H9 (cell line): ENCODE results near the gene TMC8. TPM values are rescaled to one million over a fixed set of nuclear protein-coding genes. Genes with fewer than 3 reads are reported as not detected.
A peak's percentile ranks its signal among the peaks of the same experiment; 100 is the strongest.

ENCODE experiments used
- DNase-seq: peaks from one replicate; pipeline ENCODE4 v3.0.0-alpha.2; 2017
- H2AFZ ChIP-seq: one replicate; pipeline ENCODE4 v1.6.1; 2013; ENCODE audit warnings: mild to moderate bottlenecking, low read length, control low read depth, moderate library complexity
- H2AK5ac ChIP-seq: 2 replicates; pipeline ENCODE4 v1.6.1; 2013; ENCODE audit warnings: low read length, control low read depth, mixed read lengths; ENCODE audit not compliant: insufficient read length
- H2BK120ac ChIP-seq: one replicate; pipeline ENCODE4 v1.6.1; 2013; ENCODE audit warnings: low read depth, mild to moderate bottlenecking, low read length, control low read depth, inconsistent platforms; ENCODE audit not compliant: poor library complexity, severe bottlenecking
- H2BK12ac ChIP-seq: 2 replicates; pipeline ENCODE4 v1.6.1; 2013; ENCODE audit warnings: low read length, control low read depth, mixed read lengths, low read depth; ENCODE audit not compliant: insufficient read length
- H2BK15ac ChIP-seq: 2 replicates; pipeline ENCODE4 v1.6.1; 2013; ENCODE audit warnings: low read depth, low read length, control low read depth
- H2BK20ac ChIP-seq: one replicate; pipeline ENCODE4 v1.6.1; 2013; ENCODE audit warnings: low read depth, mild to moderate bottlenecking, low read length, control low read depth, inconsistent platforms; ENCODE audit not compliant: poor library complexity, severe bottlenecking
- H2BK5ac ChIP-seq: 2 replicates; pipeline ENCODE4 v1.6.1; 2013; ENCODE audit warnings: low read length, control low read depth, mixed read lengths; ENCODE audit not compliant: insufficient read length
- H3K14ac ChIP-seq: 2 replicates; pipeline ENCODE4 v1.6.1; 2013; ENCODE audit warnings: low read length, control low read depth; ENCODE audit not compliant: insufficient read depth
- H3K18ac ChIP-seq: 2 replicates; pipeline ENCODE4 v1.6.1; 2013; ENCODE audit warnings: low read depth, mild to moderate bottlenecking, mixed read lengths, low read length, control low read depth; ENCODE audit not compliant: insufficient read length
- H3K23ac ChIP-seq: 2 replicates; pipeline ENCODE4 v1.6.1; 2013; ENCODE audit warnings: low read length, control low read depth, mixed read lengths, low read depth; ENCODE audit not compliant: insufficient read length
- H3K23me2 ChIP-seq: 2 replicates; pipeline ENCODE4 v1.6.1; 2013; ENCODE audit warnings: low read depth, mild to moderate bottlenecking, mixed read lengths, low read length, control low read depth; ENCODE audit not compliant: insufficient read length, poor library complexity, severe bottlenecking
- H3K27ac ChIP-seq: 2 replicates; pipeline ENCODE4 v1.5.1; 2013; ENCODE audit warnings: low read length, control low read depth, mixed read lengths, low read depth; ENCODE audit not compliant: insufficient read length
- H3K27me3 ChIP-seq: 2 replicates; pipeline ENCODE4 v1.6.1; 2013; ENCODE audit warnings: low read length, control low read depth, inconsistent platforms; ENCODE audit not compliant: insufficient read depth
- H3K4ac ChIP-seq: 2 replicates; pipeline ENCODE4 v1.6.1; 2013; ENCODE audit warnings: low read depth, mild to moderate bottlenecking, control low read depth, inconsistent platforms, low read length, moderate library complexity
- H3K4me1 ChIP-seq: 2 replicates; pipeline ENCODE4 v1.6.1; 2013; ENCODE audit warnings: low read length, control low read depth, inconsistent platforms; ENCODE audit not compliant: insufficient read depth
- H3K4me2 ChIP-seq: 2 replicates; pipeline ENCODE4 v1.6.1; 2013; ENCODE audit warnings: low read length, control low read depth, mixed read lengths; ENCODE audit not compliant: insufficient read length, insufficient read depth
- H3K56ac ChIP-seq: 2 replicates; pipeline ENCODE4 v1.6.1; 2013; ENCODE audit warnings: low read depth, mild to moderate bottlenecking, mixed read lengths, low read length, control low read depth; ENCODE audit not compliant: insufficient read length
- H3K79me1 ChIP-seq: 2 replicates; pipeline ENCODE4 v1.6.1; 2013; ENCODE audit warnings: low read depth, mild to moderate bottlenecking, moderate library complexity, low read length, control low read depth, inconsistent platforms; ENCODE audit not compliant: insufficient read depth, poor library complexity, severe bottlenecking
- H3K79me2 ChIP-seq: 2 replicates; pipeline ENCODE4 v1.6.1; 2013; ENCODE audit warnings: low read length, control low read depth, inconsistent platforms; ENCODE audit not compliant: insufficient read depth
- H3K9ac ChIP-seq: 2 replicates; pipeline ENCODE4 v1.6.1; 2013; ENCODE audit warnings: low read length, control low read depth, mixed read lengths; ENCODE audit not compliant: insufficient read length; ENCODE audit errors: extremely low read depth
- H3K9me3 ChIP-seq: one replicate; pipeline ENCODE4 v1.6.1; 2013; ENCODE audit warnings: low read depth, low read length, inconsistent platforms; ENCODE audit not compliant: control insufficient read depth
- H3T11ph ChIP-seq: one replicate; pipeline ENCODE4 v1.6.1; 2013; ENCODE audit warnings: mild to moderate bottlenecking, low read length, control low read depth, inconsistent platforms
- H4K20me1 ChIP-seq: one replicate; pipeline ENCODE4 v1.6.1; 2013; ENCODE audit not compliant: control insufficient read depth, insufficient read length, insufficient read depth
- H4K5ac ChIP-seq: 2 replicates; pipeline ENCODE4 v1.6.1; 2013; ENCODE audit warnings: low read depth, mild to moderate bottlenecking, mixed read lengths, low read length, control low read depth; ENCODE audit not compliant: insufficient read length
- H4K8ac ChIP-seq: replicated peaks from 2 replicates; pipeline ENCODE4 v1.6.1; 2013; ENCODE audit warnings: low read length, control low read depth, mixed read lengths, low read depth; ENCODE audit not compliant: insufficient read length
- H4K91ac ChIP-seq: 2 replicates; pipeline ENCODE4 v1.6.1; 2013; ENCODE audit warnings: low read depth, mild to moderate bottlenecking, moderate library complexity, mixed read lengths, low read length, control low read depth; ENCODE audit not compliant: insufficient read length
- H3K27ac Mint-ChIP-seq, 3 experiments: 2 replicates in 2 of 3; 3 replicates in 1 of 3; pipeline ENCODE4 v1.8.0; 2020 to 2021; ENCODE audit warnings: mixed read lengths in 3 of 3, mild to moderate bottlenecking in 1 of 3, moderate library complexity in 1 of 3
- H3K27me3 Mint-ChIP-seq: 2 replicates; pipeline ENCODE4 v1.8.0; 2021; ENCODE audit warnings: low read depth, mild to moderate bottlenecking, moderate library complexity, mixed read lengths
- H3K36me3 Mint-ChIP-seq, 3 experiments: 2 replicates in 2 of 3; 3 replicates in 1 of 3; pipeline ENCODE4 v1.8.0; 2020 to 2021; ENCODE audit warnings: low read depth in 3 of 3, mixed read lengths in 3 of 3; ENCODE audit not compliant: insufficient read depth in 1 of 3
- H3K4me1 Mint-ChIP-seq, 2 experiments: 2 replicates each; pipeline ENCODE4 v1.8.0; 2020; ENCODE audit warnings: mixed read lengths in 2 of 2
- H3K4me3 Mint-ChIP-seq, 2 experiments: 2 replicates in 1 of 2; 3 replicates in 1 of 2; pipeline ENCODE4 v1.8.0; 2020 to 2021; ENCODE audit warnings: mild to moderate bottlenecking in 2 of 2, mixed read lengths in 2 of 2, moderate library complexity in 1 of 2
- H3K9me3 Mint-ChIP-seq, 2 experiments: 2 replicates in 1 of 2; 3 replicates in 1 of 2; pipeline ENCODE4 v1.8.0; 2020; ENCODE audit warnings: mild to moderate bottlenecking in 2 of 2, mixed read lengths in 2 of 2, moderate library complexity in 1 of 2
- CTCF ChIP-seq: fragments of 200-600 bp; sonication (generic); conservative IDR thresholded peaks from 3 replicates; pipeline ENCODE4 v1.8.0; 2021; ENCODE audit warnings: antibody characterized with exemption, mild to moderate bottlenecking
- WGBS: extraction: QIAGEN DNeasy Blood & Tissue Kit; methylation state at CpG from one replicate; pipeline ENCODE4 v1.1.7; 2013; ENCODE audit warnings: missing lambda C conversion rate, low lambda C conversion rate, mixed read lengths; ENCODE audit not compliant: insufficient read length; ENCODE audit errors: extremely low coverage; 5-methylcytosine and 5-hydroxymethylcytosine counted together
- total RNA-seq: library from RNA; stranded (reverse); gene quantifications from 2 replicates; pipeline ENCODE4 v1.2.1, GENCODE V29; 2021

The TMC8 gene
- total RNA-seq, 1 experiment from 2014 or later: 1.0 TPM

- H4K5ac ChIP-seq: no peak within 1 kb of the TSS
- no peak within 1 kb of the TSS for H2BK12ac ChIP-seq
- no peak within 1 kb of the TSS for H3K4ac ChIP-seq
- no peak within 1 kb of the TSS for H2BK15ac ChIP-seq
- no peak within 1 kb of the TSS for H2AFZ ChIP-seq
- Mint-ChIP-seq H3K27ac (peak within 1 kb of the TSS; percentile 67 to 91 (median 84); a peak in 4 of 7 replicates), H3K36me3 (peaks cover 1 to 3% (median 3%) of the 10 kb centered on the region in 3 experiments; a peak in 6 of 7 replicates), H3K4me3 (peak within 1 kb of the TSS; percentile 81 to 87), H3K27me3 (peaks cover 16% of the 10 kb centered on the region), H3K9me3 (no peaks in the 10 kb centered on the region; a peak in 2 of 5 replicates), H3K4me1 (peaks cover 25% of the 10 kb centered on the region in 2 experiments)
- no peak within 1 kb of the TSS for H2BK20ac ChIP-seq
- no peaks in the 10 kb centered on the region for H4K20me1 ChIP-seq
- H3K4me1 ChIP-seq: peaks cover 10% of the 10 kb centered on the region; the same call in 1 of the 2 replicates
- H2AK5ac ChIP-seq: no peak within 1 kb of the TSS
- H4K8ac ChIP-seq: no peak within 1 kb of the TSS
- H3K27ac ChIP-seq: no peak within 1 kb of the TSS
- H3K18ac ChIP-seq: peak within 1 kb of the TSS; percentile 22
- no peaks in the 10 kb centered on the region; the same call in 1 of the 2 replicates for H3K27me3 ChIP-seq
- no peak within 1 kb of the TSS; the same call in 1 of the 2 replicates for H3K14ac ChIP-seq
- no peaks in the 10 kb centered on the region for H3K79me1 ChIP-seq
- no peaks in the 10 kb centered on the region; the same call in 1 of the 2 replicates for H3K79me2 ChIP-seq
- peak; percentile 96 for DNase-seq
- no peak within 1 kb of the TSS for H3K56ac ChIP-seq
- TF ChIP-seq CTCF: no peak
- no peak within 1 kb of the TSS for H3T11ph ChIP-seq
- no peak within 1 kb of the TSS for H2BK5ac ChIP-seq
- H3K9ac ChIP-seq: no peak within 1 kb of the TSS
- no peaks in the 10 kb centered on the region for H3K9me3 ChIP-seq
- peaks cover 19% of the 10 kb centered on the region for H3K23me2 ChIP-seq
- WGBS: no CpG with 5 or more reads among the region's 54 CpGs
- H2BK120ac ChIP-seq: no peak within 1 kb of the TSS
- H3K4me2 ChIP-seq: peak within 1 kb of the TSS; percentile 64
- no peak within 1 kb of the TSS for H4K91ac ChIP-seq
- H3K23ac ChIP-seq: no peak within 1 kb of the TSS
Observed at GRCh38 chr17:78128551-78129350, 1.8 kb upstream of the TMC8 start, which contains the start of gene TMC6. TMC6 (minus strand) TSS chr17:78128755; CDS start chr17:78126832, 1,923 bp downstream.
